Esophagus muscularis mucosa (tissue), 3 donors: ENCODE measurements around the gene PLXNC1.

Source experiments
- CTCF ChIP-seq, 3 experiments: fragments of 200-600 bp in 2 of 3; fragments of 450-650 bp in 1 of 3; sonication (generic) in 2 of 3; IDR thresholded peaks; one replicate each; pipeline ENCODE4 v1.5.1; 2017 to 2019; ENCODE audit warnings: antibody characterized with exemption in 3 of 3, mild to moderate bottlenecking in 2 of 3, moderate library complexity in 1 of 3
- POLR2A ChIP-seq: fragments of 450-650 bp; IDR thresholded peaks from one replicate; pipeline ENCODE4 v1.6.1; 2017; ENCODE audit warnings: antibody characterized with exemption, moderate library complexity, mild to moderate bottlenecking, low read depth
- POLR2AphosphoS5 ChIP-seq, 2 donors: sonication (generic); formaldehyde crosslinking; IDR thresholded peaks; one replicate each; pipeline ENCODE4 v1.6.1; 2017; ENCODE audit warnings: antibody characterized with exemption in 2 of 2

DNA sequence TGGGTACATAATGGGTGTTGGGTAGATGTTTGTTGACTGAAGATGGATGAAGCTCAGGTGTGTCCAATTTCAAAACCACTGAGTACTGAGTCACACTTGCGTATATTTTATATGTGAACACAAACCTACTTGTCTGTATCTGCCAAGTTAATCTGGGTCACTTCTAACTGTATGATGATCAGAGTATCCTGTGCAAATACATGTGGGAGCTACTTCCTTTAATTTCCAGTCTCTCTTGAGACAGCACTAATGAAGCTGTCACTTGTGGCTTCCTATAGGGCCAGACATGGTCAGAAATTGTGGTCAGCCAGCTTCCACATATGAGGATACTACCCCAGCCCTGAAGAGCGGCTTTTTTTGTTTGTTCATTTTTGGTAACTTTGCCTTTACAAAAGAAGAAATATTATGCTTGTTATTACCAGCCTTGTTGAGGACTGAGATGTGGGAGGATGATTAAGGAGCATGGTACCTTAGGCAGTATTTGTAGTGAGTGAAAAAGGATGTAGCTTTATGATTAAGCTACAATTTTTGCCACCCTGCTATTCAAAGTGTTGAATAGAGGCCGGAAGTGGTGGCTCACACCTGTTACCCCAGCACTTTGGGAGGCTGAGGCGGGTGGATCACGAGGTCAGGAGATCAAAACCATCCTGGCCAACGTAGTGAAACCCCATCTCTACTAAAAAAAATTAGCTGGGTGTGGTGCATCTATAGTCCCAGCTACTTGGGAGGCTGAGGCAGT, 32.4 kb downstream of the PLXNC1 start:
- TF ChIP-seq CTCF (IDR thresholded peaks at IDR 0.05) (no peak), POLR2AphosphoS5 (IDR thresholded peaks at IDR 0.05) (no peak), POLR2A (no peak)
